Measurements from ENCODE around the gene APLF.
"Not testable (repeated sequence)": the region's sequence is repeated elsewhere in the genome, so short reads cannot be mapped to it uniquely, and the experiment has no call there.

The APLF gene

DNA sequence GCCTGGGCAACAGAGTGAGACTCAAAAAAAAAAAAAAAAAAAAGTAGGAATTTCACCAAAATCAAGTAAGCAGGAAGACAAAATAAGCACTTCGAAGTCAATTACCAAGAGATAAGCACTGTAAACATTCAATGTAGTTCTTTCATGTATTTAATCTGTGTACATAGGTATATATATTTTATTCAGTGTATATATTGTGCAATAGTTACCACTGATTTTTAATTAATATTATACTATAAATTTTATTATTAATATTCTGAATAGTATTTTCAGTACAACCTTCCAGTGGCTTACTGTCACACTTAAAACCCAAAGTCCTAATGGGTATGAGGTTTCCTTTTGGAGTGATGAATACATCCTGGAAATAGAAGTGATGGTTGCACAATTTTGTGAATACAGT, 9.1 kb downstream of the APLF start:
- DNase-seq (ENCODE audit: low read depth): no peak

GRCh38 chr2:68478688-68479087, 11.3 kb downstream of the APLF start:
- DNase-seq (ENCODE audit: low read depth): no peak

- DNase-seq (ENCODE audit: low read depth): no peak
Measured at GRCh38 chr2:68482296-68482820, 15.0 kb downstream of the APLF start.

DNA sequence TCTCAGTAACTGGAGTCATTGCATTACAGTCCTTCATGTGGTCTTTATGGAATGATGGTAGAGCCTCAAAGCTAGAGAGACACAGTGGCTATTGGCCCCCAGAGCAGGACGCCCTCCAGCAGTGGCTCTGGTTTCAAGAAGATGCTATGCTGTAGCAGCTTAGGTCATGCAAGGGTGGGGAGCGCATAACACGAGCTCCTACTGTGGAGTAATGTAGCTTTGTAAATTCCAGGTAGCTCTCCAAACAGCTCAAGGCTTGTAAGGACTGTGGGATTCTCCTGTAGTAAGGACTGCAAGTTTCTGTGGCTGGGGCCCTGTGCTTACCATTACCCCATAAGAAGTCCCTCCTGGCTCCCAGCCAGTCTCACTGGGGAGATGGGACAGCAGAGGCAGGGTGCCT, 15.6 kb downstream of the APLF start:
- DNase-seq (ENCODE audit: low read depth): no peak

- DNase-seq (ENCODE audit: low read depth): no peak
Measured at GRCh38 chr2:68487773-68488355, 20.5 kb downstream of the APLF start.

- DNase-seq (ENCODE audit: low read depth): not testable (repeated sequence)
Measured at GRCh38 chr2:68488605-68489004, 21.2 kb downstream of the APLF start.

DNA sequence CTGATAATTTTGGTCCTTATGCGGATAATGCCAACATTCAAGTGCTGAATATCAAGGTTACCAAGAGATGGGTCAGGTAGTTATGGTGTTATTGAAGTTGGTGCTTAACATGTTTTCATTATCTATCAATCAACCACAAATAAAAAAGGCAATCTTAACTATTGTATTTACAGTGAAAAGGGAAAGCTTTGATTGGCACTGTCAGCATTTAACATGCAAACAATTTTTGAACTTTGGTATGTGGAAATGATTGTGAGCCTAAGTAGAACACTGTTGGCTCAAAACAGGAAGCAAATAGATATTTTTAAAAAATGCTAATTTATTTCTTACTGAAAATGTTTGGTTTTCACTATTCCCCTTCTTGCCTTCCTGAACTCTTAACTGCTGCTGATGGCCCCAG, 21.9 kb downstream of the APLF start:
- no peak for DNase-seq (ENCODE audit: low read depth)

DNA sequence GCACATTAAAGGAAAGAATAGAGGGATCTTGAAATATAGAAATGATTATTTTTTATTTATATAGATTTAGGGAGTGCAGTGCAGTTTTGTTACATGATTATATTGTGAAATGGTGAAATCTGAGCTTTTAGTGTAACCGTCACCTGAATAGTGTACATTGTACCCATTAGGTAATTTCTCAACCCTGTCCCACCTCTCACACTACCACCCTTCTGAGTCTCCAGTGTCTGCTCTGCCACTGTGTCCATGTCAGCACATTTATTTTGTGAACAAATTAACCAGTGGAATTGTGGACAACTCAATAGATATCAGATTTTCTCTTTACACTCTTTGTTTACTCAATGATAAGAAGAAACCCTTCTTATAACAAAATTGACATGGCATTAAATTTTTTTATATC, 24.2 kb downstream of the APLF start:
- DNase-seq (ENCODE audit: low read depth): no peak

GRCh38 chr2:68499133-68499532, 31.7 kb downstream of the APLF start:
- no peak for DNase-seq (ENCODE audit: low read depth)

DNA sequence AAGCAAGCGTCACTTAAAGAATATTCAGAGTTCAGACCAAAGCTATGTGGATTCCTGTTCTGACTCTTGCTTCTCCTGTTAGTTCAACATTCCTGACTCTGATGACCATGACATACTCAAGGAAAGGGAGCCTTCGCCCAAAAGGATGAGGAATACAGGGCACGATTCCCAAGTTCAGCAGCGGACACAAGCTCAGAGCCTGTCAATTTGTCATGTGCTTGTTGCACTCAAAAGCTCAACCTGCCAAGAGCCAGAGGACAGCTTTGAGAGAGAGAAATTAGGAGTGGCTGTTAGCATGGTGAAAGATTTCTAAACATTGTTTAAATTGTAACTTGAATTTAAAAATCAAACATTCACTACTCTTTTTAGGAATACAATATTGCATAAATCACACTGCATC, 33.3 kb downstream of the APLF start:
- no peak for DNase-seq (ENCODE audit: low read depth)

- DNase-seq (ENCODE audit: low read depth): no peak
Measured at GRCh38 chr2:68501768-68502167, 34.4 kb downstream of the APLF start.

DNA sequence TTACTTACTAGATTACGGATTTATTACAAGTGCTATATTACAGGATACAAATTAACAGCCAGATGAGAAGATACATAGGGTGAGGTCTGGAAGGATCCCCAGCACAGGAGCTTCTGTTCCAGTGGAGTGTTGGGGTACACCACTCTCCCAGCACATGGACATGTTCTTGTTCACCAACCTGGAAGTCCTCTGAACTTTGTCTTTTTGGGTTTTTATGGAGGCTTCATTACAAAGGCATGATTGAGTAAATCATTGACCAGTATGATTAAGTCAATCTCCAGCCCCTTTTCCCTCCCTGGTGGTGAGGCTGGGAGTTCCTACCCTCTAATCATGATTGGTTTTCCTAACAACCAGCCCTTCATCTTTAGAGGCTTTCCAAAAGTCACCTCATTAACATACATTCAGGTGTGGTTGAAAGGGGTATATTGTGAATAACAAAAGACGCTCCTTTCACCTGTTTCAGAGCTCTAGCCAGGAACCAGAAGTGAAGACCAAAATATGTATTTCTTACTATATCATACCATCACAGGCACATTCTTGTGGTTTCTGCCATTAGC, 38.3 kb downstream of the APLF start:
- DNase-seq (ENCODE audit: low read depth): no peak

GRCh38 chr2:68506170-68506569, 38.8 kb downstream of the APLF start:
- DNase-seq (ENCODE audit: low read depth): no peak

DNA sequence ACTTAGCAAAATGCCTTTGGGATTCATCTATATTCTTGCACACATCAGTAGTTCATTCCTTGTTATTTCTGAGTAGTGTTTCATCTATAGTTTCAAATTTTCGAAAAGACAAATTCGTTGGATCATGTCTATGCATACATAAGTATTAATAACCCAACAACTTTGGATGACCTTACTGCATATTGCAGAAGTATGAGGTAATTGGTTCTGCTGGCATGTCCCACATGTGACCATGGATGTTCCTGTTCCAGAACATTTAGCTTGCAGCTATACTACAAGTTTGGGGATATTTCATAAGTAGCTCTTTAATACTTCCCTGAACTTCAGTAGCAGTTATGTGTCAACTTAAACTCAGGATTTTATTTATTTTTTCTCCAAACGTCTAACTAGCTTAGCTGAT, 44.9 kb downstream of the APLF start:
- DNase-seq (ENCODE audit: low read depth): no peak

DNA sequence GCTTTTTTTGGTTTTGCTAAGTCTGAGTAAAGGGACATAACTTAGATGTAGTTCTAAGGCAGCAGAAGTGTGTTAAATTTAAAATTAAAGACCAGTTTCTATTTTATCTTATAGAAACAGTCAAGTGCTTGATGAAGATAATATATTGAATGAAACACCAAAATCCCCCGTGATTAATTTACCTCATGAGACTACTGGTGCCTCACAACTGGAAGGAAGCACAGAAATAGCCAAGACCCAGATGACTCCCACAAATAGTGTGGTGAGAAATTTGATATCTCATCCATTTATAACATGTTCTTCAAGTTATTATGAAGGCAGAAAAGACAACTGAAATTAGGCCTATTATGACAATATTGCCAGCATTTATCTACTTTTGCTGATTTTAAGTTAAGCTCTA, 45.6 kb downstream of the APLF start:
- DNase-seq (ENCODE audit: low read depth): no peak

DNA sequence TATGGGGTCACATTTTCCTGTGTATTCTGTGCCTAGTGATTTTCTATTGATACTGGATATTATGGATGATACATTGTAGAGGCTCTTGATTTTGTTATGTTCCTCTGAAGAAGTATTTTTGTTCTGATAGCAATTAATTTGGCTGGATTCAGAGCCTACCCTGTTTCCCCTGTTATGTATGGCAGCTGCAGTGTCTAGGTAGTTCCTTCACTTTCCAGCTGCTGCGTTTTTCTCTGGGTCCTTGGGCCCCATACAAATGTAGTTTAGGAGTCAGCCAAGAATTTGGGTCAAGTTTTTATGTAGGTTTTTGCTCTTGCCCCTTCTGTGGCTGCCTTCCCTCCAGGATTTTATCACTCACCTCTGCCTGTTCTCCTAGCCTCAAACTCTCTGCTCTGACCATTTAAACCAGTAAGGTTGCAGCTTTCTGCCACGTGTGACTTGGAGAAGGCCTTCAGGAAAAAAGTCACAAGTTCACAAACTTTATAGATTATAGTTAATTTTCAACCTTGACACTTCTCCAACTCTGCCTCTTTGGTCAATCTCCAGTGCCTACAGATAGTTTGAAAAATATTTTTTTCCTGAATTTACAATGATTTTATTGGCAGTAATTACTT, 47.0 kb downstream of the APLF start:
- no peak for DNase-seq (ENCODE audit: low read depth)

DNA sequence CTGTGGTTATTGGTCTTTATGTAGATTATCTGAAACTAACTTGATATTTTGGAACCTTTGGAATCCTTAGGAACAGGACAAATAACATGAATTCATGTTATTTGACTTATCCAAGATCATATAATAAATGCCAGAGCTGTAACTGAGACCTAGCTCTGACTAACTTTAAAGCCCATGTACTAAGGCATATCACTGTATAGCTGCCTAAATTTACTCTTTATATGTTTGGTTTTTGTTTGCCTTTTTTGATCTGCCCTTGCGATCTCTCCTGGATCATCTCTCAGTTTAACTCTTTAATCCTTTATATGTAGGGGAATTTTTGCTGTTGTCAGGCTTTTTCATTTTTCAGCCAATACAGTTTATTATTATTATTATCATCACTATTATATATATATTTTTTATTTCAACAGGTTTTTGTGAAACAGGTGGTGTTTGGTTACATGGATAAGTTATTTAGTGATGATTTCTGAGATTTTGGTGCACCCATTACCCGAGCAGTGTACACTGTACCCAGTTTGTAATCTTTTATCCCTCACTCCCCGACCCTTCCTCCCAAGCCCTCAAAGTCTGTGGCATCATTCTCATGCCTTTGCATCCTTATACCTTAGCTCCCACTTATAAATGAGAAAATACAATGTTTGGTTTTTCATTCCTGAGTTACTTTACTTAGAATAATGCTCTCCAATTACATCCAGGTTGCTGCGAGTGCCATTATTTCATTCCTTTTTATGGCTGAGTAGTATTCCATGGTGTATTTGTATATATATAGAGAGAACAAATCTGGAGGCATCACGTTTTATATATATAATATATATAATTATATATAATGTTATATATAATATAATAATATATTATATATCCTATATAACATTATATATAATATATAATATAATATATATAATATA, 48.9 kb downstream of the APLF start:
- DNase-seq (ENCODE audit: low read depth): no peak

GRCh38 chr2:68519236-68519635, 51.9 kb downstream of the APLF start:
- no peak for DNase-seq (ENCODE audit: low read depth)

GRCh38 chr2:68521037-68521436, 53.7 kb downstream of the APLF start:
- DNase-seq (ENCODE audit: low read depth): no peak

DNA sequence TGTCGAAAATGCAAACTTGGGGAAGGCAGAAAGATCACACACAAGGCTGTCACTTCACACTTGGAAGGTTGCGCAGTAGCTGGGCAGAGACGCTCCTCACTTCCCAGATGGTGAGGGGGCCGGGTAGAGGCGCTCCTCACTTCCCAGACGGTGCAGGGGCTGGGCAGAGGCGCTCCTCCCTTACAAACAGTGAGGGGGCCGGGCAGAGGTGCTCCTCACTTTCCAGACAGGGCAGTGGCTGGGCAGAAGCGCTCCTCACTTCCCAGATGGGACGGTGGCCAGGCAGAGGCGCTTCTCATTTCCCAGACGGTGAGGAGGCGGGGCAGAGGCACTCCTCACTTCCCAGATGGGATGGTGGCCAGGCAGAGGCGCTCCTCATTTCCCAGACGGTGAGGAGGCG, 59.6 kb downstream of the APLF start:
- DNase-seq (ENCODE audit: low read depth): not testable (repeated sequence)

DNA sequence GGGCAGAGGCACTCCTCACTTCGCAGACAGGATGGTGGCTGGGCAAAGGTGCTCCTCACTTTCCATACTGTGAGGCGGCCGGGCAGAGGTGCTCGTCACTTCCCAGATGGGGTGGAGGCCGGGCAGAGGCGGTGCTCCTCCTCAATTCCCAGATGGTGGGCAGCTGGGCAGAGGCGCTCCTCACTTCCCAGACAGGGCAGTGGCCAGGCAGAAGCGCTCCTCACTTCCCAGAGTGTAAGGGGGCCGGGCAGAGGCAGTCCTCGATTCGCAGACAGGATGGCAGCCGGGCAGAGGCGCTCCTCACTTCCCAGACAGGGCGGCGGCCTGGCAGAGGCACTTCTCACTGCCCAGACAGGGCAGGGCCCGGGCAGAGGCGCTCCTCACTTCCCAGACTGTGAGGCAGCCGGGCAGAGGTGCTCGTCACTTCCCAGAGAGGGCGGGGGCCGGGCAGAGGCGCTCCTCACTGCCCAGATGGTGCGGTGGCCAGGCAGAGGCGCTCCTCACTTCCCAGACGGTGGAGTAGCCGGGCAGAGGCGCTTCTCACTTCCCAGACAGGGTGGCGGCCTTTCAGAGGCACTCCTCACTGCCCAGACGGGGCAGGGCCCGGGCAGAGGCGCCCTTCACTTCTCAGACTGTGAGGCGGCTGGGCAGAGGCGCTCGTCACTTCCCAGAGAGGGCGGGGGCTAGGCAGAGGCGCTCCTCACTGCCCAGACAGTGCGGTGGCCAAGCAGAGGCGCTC, 60.1 kb downstream of the APLF start:
- not testable (repeated sequence) for DNase-seq (ENCODE audit: low read depth)

GRCh38 chr2:68529156-68529555, 61.8 kb downstream of the APLF start:
- DNase-seq (ENCODE audit: low read depth): not testable (repeated sequence)
